Omental fat pad (tissue), 4 donors: ENCODE data around the gene SLC39A7. TPM values are rescaled to one million over a fixed set of nuclear protein-coding genes. Genes with fewer than 3 reads are reported as not detected.

Source experiments
- ATAC-seq: fragments of 150-250 bp; one replicate; pipeline ENCODE4 v1.9.1; 2016; ENCODE audit warnings: mild to moderate bottlenecking, moderate library complexity; ENCODE audit not compliant: low FRiP score
- DNase-seq: peaks from one replicate; pipeline ENCODE4 v3.0.0-alpha.2; 2019; ENCODE audit warnings: low spot score
- total RNA-seq, 4 donors: library from RNA; depleted of rRNA; stranded (reverse); fragments of >200 nt; gene quantifications; one replicate each; pipeline ENCODE4 v1.1.0, GENCODE V29; 2016
- TF ChIP-seq, protein P1 (sequence below), 3 donors: fragments of 450-650 bp; IDR thresholded peaks; one replicate each; pipeline ENCODE4 v1.5.1; 2016 to 2017; ENCODE audit warnings: antibody characterized with exemption in 3 of 3, mild to moderate bottlenecking in 3 of 3, moderate library complexity in 2 of 3

The SLC39A7 gene
- total RNA-seq, 4 donors from 2014 or later = 57.5 to 82.8 (median 70.1) TPM

DNA sequence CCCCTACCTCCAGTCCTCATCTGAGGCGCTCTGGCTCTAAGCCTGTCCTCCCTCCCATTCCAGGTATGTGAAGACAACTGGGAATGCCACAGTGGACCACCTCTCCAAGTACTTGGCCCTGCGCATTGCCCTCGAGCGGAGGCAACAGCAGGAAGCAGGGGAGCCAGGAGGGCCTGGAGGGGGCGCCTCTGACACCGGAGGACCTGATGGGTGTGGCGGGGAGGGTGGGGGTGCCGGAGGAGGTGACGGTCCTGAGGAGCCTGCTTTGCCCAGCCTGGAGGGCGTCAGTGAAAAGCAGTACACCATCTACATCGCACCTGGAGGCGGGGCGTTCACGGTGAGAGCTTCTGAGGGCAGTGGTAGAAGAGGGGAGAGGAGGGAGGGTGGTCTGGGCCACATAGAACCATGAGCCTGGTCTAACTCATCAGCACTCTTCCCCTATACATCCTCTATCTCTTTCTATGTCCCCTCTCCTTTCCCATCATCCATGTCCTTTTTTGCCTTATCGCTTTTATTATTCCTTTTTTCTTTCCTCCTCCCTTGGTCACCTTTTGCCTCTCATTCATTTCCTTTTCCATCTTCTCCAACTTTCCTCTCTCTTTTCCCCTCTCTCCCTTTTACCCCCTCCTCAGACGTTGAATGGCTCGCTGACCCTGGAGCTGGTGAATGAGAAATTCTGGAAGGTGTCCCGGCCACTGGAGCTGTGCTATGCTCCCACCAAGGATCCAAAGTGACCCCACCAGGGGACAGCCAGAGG is 11.2 kb downstream of the SLC39A7 start:
- TF ChIP-seq, protein P1, sequence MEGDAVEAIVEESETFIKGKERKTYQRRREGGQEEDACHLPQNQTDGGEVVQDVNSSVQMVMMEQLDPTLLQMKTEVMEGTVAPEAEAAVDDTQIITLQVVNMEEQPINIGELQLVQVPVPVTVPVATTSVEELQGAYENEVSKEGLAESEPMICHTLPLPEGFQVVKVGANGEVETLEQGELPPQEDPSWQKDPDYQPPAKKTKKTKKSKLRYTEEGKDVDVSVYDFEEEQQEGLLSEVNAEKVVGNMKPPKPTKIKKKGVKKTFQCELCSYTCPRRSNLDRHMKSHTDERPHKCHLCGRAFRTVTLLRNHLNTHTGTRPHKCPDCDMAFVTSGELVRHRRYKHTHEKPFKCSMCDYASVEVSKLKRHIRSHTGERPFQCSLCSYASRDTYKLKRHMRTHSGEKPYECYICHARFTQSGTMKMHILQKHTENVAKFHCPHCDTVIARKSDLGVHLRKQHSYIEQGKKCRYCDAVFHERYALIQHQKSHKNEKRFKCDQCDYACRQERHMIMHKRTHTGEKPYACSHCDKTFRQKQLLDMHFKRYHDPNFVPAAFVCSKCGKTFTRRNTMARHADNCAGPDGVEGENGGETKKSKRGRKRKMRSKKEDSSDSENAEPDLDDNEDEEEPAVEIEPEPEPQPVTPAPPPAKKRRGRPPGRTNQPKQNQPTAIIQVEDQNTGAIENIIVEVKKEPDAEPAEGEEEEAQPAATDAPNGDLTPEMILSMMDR (IDR thresholded peaks at IDR 0.05) = no peak
- DNase-seq = no peak
- ATAC-seq = no peak

DNA sequence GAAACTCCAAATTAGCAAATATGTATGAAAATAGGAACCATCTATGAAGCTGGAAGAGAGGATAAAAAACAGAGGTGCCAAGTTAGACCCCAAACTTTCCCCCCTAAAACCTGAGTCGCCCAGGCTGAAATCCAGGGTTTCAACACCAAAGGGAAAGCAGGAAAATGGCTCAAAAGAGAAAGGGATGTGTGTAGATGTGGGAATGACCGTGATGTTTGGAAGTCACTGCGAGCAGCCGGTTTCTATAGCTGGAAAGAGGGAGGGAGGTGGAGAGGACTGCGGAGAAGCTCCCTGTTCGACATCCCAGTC is 12.1 kb downstream of the SLC39A7 start:
- TF ChIP-seq, protein P1 (IDR thresholded peaks at IDR 0.05) = no peak
- DNase-seq = no peak
- ATAC-seq = no peak

DNA sequence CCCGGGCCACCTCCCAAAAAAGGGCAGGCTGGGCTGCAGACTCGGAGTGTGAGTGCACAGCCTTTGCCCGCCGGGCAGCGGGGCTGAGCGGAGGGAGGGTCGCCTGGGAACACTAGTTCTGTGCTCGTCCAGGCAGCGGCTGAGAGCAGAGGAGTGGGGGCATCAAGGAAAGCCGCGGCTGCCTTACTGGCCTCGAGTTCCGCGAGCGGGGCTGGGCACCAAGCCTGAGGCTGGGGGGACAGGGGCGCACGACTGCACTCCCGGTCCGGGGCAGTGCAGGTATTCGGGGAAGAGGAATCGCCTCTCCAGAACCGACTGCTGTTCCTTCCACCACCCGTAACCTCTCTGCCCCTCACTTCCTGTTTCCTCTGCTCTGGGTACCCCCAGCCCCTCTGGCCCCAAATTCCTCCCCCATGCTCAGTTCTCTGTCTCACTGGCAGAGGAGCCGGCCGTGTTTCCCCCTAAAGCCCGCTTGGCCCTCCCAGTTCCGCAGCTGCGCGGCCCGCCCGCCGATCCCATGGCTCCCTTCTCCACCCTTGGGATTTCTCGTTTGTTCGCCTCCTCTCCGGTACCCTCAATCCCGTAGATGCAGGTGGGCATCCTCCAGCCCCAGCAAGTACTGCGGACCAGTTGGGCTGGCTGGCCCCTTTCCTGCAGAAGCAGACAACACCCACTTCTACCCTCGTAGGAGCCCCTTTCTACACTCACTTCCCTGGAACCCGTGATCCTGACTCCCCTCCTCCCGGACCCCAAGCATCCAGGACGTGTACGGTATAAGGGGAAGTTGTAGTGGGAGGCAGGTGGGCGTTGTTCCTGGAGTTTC is 12.7 kb downstream of the SLC39A7 start:
- TF ChIP-seq, protein P1 (IDR thresholded peaks at IDR 0.05) = no peak
- DNase-seq (no peak), ATAC-seq (no peak)

DNA sequence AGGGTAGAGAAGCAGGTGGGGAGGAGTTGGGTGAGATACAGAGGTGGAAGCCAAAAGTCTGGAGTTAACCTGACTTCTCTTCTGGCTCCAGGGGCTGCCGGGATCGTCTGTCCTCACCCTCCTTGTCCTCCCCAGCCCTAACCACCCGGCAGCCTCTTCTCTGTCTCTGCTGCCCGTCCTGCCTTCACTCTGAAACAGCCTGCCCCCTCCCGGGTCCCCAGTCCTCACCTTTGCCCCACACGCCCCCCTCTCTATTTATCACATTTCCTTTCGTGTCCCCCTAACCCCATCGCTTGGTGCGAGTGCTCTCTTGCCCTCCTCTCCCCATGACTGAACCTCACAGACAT is 13.3 kb downstream of the SLC39A7 start:
- DNase-seq (no peak), ATAC-seq (no peak)
- TF ChIP-seq, protein P1 (IDR thresholded peaks at IDR 0.05) = no peak

DNA sequence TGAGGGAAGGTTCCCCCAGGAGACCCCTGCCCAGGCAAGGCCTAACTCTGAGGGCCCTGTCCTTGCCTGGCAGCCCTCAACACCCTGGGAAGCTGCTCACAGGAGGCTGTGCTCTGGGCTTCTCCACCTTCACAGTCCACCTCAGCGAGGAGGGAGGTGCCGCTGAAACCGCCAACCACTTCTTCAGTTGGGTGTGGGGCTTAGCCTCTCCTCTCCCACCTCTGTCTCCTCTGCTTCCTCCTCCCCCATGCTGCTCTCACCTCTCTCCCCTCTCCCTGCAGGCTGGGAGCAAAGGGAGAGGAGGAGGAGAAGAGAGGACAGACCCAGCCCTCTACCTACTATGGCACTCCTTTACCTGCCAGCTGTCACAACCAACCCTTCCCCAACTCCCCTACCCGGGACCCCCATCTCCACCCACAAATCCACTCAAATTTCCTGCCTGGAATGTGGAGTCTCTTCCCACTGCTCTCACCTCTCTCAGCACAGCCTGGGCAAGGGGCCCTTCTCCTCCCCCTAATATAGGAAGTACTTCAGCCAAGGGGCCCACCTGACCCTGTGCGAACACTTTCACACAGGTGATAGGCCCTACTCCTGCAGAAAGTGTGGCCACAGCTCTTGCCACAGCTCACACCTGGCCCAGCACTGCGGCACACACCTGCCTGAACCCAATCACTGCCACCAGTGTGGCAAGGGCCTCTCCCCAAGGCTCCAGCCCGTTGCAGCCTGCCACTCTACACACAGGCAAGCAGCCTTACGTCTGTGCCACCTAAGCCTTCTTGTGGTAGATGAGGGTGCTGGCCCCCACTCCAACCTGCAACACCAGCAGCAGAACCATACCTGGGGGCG is 14.8 kb downstream of the SLC39A7 start:
- TF ChIP-seq, protein P1 (IDR thresholded peaks at IDR 0.05) = no peak
- DNase-seq (no peak), ATAC-seq (no peak)

DNA sequence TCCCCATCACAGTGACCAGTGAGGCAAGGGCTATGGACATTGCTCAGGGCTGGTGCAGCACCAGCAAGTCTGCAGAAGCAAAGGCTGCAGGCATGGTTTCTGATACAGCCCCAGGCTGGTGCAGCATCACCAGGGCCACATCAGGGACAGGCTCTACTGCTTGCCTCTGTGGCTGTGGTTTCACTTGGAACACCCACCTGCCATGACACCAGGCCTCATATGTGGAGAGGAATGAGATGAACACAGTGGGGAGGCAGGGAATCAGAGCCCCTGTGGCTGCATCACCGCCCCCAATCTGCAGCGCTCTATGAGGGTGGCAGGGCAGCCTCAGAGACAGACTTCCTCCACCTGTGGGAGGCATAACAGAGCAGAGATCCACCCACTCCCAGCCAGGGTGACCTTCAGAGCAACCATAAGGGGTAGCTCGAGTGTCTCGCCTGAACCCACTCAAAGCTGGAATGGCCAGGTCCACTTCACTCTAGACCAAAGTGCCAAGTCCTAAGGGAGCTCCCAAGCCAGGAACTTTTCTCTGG is 15.5 kb downstream of the SLC39A7 start:
- TF ChIP-seq, protein P1 (IDR thresholded peaks at IDR 0.05) = no peak
- ATAC-seq = no peak
- no peak for DNase-seq
